Measurements from ENCODE around the gene PCSK7.

Gene PCSK7

DNA sequence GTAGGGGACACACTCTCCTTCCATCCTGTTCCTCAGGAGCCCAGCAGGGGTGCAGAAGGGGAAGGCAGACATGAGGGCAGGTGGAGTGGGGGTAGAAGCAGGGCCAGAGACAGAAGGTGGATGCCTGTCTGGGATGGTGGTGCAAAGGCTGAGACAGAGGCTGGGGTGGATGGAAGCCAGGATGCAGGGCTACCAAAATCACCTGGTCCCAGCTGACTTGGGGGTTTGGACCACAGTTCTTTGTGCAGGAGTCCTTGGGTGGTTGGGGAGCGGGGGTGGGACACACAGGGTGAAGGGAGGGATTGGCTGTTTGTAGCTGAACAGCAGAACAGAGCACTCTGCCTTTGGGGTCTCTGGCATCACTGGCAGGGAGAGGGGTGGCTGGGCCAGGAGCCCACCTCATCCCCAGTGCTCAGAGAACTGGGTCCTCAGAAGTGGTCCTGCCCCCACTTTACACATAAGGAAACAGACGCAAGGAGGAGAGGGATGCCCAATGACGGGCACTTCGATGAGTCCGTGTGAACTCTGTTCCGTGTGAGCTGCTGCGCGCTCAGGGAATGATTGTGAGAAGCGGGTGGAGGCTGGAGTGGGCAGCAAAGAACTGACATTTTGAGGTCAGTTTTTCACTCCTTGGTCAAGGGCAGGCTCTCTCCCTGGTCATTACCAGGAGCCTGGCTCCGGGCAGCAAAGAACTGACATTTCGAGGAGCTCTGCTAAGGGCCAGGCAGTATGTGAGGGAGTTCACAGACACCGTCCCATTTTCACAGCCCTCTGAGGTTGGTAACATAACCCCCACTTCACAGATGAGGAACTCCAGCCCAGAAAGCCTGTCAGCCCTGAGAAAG is 30.8 kb downstream of the PCSK7 start:
- DNase-seq, result no peak
- Mint-ChIP-seq H3K36me3 (ENCODE audit: low read depth) (peaks cover 20% of the 10 kb centered on the region), H3K27ac (no peak overlapping the region), H3K27me3 (ENCODE audit: low read depth, poor library complexity) (peaks cover 7% of the 10 kb centered on the region), H3K4me3 (peak overlapping the region; percentile 67), H3K4me1 (peaks cover 78% of the 10 kb centered on the region), H3K9me3 (no peaks in the 10 kb centered on the region)
- TF ChIP-seq, protein P1, sequence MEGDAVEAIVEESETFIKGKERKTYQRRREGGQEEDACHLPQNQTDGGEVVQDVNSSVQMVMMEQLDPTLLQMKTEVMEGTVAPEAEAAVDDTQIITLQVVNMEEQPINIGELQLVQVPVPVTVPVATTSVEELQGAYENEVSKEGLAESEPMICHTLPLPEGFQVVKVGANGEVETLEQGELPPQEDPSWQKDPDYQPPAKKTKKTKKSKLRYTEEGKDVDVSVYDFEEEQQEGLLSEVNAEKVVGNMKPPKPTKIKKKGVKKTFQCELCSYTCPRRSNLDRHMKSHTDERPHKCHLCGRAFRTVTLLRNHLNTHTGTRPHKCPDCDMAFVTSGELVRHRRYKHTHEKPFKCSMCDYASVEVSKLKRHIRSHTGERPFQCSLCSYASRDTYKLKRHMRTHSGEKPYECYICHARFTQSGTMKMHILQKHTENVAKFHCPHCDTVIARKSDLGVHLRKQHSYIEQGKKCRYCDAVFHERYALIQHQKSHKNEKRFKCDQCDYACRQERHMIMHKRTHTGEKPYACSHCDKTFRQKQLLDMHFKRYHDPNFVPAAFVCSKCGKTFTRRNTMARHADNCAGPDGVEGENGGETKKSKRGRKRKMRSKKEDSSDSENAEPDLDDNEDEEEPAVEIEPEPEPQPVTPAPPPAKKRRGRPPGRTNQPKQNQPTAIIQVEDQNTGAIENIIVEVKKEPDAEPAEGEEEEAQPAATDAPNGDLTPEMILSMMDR (IDR thresholded peaks at IDR 0.05), result no peak

DNA sequence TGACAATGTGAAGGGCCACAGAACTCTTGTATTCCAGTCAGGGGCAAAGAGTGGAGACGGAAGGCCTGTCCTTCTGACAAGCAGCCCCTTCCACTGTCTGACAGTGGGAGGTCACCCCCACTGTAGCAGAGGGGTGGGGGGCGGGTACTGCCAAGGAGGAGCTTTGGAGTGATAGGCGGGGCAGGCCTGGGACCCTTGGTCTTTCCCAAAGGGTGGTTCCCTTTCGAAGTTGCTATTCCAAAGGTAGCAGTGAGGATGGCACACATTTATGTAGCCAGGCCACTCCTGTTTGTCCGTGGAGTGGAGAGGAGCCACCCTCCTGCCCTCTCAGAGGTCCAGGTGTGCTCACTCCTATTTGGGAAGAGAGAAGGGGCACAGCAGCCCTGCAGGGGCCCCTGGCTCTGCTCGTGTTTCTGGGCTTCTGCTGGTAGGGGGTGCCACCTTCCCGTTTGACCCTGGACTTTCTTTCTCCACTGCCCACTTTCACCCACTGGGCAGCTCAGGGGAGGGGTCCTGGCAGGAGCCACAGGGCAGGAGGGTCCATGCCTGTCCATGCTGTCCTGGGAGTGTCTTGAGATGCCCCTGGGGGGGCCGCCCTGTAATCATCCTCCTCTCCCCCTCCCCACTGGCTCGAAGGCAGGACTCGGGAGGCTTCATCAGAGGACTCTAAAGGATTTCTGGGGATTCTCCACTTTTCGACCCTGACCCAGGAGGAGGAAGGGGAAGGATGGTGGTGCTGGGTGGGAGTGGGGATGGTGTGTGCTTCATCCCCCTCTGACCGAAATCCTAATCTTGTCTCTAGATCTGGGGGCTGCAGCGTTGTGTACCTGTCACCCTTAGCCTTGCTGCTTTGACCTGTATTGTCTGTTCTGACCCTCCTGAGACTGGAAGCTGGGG is 31.7 kb downstream of the PCSK7 start:
- Mint-ChIP-seq H3K4me1 (peaks cover 73% of the 10 kb centered on the region), H3K4me3 (peak overlapping the region; percentile 71), H3K36me3 (ENCODE audit: low read depth) (peaks cover 17% of the 10 kb centered on the region), H3K9me3 (no peaks in the 10 kb centered on the region), H3K27ac (no peak overlapping the region), H3K27me3 (ENCODE audit: low read depth, poor library complexity) (peaks cover 7% of the 10 kb centered on the region)
- no peak for DNase-seq
- TF ChIP-seq, protein P1 (IDR thresholded peaks at IDR 0.05), result no peak

DNA sequence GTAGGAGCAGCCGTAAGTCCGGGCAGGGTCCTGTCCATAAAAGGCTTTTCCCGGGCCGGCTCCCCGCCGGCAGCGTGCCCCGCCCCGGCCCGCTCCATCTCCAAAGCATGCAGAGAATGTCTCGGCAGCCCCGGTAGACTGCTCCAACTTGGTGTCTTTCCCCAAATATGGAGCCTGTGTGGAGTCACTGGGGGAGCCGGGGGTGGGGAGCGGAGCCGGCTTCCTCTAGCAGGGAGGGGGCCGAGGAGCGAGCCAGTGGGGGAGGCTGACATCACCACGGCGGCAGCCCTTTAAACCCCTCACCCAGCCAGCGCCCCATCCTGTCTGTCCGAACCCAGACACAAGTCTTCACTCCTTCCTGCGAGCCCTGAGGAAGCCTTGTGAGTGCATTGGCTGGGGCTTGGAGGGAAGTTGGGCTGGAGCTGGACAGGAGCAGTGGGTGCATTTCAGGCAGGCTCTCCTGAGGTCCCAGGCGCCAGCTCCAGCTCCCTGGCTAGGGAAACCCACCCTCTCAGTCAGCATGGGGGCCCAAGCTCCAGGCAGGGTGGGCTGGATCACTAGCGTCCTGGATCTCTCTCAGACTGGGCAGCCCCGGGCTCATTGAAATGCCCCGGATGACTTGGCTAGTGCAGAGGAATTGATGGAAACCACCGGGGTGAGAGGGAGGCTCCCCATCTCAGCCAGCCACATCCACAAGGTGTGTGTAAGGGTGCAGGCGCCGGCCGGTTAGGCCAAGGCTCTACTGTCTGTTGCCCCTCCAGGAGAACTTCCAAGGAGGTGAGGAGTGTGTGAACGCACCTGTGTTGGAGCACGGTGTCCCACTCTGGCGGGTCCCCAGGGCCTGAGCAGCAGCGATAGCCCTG is 32.6 kb downstream of the PCSK7 start, which contains the start of gene TAGLN:
TSS of gene TAGLN (plus strand) at position 318 of the 863 bp plus-strand sequence. CDS start 3,644 bp downstream, outside the sequence.
- H3K4me3 Mint-ChIP-seq, result peak within 1 kb of the TSS; percentile 71
- H3K36me3 Mint-ChIP-seq (ENCODE audit: low read depth), result peaks cover 11% of the 10 kb centered on the region
- peak; percentile 60 for DNase-seq
- no peak within 1 kb of the TSS for H3K27ac Mint-ChIP-seq
- TF ChIP-seq, protein P1 (IDR thresholded peaks at IDR 0.05), result no peak
- no peaks in the 10 kb centered on the region for H3K9me3 Mint-ChIP-seq
- peaks cover 66% of the 10 kb centered on the region for H3K4me1 Mint-ChIP-seq
- peaks cover 7% of the 10 kb centered on the region for H3K27me3 Mint-ChIP-seq (ENCODE audit: low read depth, poor library complexity)

DNA sequence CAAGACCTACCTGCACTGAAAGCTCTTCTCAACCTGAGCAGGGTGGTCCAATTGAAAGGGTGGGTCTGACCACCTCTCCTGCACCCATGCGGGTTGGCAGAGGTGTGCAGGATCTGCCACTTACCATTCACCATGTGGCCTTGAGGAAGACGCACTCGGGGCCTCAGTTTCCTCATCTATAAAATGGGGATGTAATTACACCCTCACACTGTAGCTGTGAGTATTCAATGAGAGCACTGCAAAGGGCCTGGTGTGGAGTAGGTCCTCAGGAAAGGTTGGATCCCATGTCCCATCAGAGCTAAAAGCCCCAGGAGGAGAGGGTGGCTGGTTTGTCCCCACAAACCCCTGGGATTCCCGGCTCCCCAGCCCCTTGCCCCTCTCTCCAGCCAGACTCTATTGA is 33.3 kb downstream of the PCSK7 start:
- TF ChIP-seq, protein P1 (IDR thresholded peaks at IDR 0.05), result no peak
- H3K9me3 Mint-ChIP-seq, result no peaks in the 10 kb centered on the region
- DNase-seq, result no peak
- H3K27ac Mint-ChIP-seq, result no peak overlapping the region
- peaks cover 7% of the 10 kb centered on the region for H3K27me3 Mint-ChIP-seq (ENCODE audit: low read depth, poor library complexity)
- H3K36me3 Mint-ChIP-seq (ENCODE audit: low read depth), result peaks cover 6% of the 10 kb centered on the region
- peaks cover 59% of the 10 kb centered on the region for H3K4me1 Mint-ChIP-seq
- peak overlapping the region; percentile 71 for H3K4me3 Mint-ChIP-seq
